SIG-M5 treated with dmso at 0.1 percent for 504 hours (cell line): ENCODE results near the gene C2orf80.
"Not testable (repeated sequence)": the region's sequence is repeated elsewhere in the genome, so short reads cannot be mapped to it uniquely, and the experiment has no call there.

Source experiments
- DNase-seq: peaks from one replicate; lab custom pipeline; 2025; ENCODE audit not compliant: unreplicated experiment; lab: John Stamatoyannopoulos, UW

Gene C2orf80

GRCh38 chr2:208179028-208179609 is 10.7 kb downstream of the C2orf80 start:
- DNase-seq, result no peak

- DNase-seq, result no peak
Measured at GRCh38 chr2:208175840-208176153, 14.0 kb downstream of the C2orf80 start.

GRCh38 chr2:208175069-208175839 is 14.6 kb downstream of the C2orf80 start:
- peak; percentile 93 for DNase-seq

- no peak for DNase-seq
Measured at GRCh38 chr2:208174144-208174543, 15.7 kb downstream of the C2orf80 start.

GRCh38 chr2:208172125-208172524 is 17.7 kb downstream of the C2orf80 start:
- peak; percentile 88 for DNase-seq

- DNase-seq, result no peak
Measured at GRCh38 chr2:208164951-208165755, 24.7 kb downstream of the C2orf80 start.

GRCh38 chr2:208163489-208163888 is 26.3 kb downstream of the C2orf80 start, which contains the start of gene CRYGA:
Gene CRYGA (minus strand): TSS chr2:208163589. CDS start chr2:208163556, 33 bp downstream.
- no peak for DNase-seq

- DNase-seq, result no peak
Measured at GRCh38 chr2:208156439-208156838, 33.4 kb downstream of the C2orf80 start.

GRCh38 chr2:208153156-208153555 is 36.7 kb downstream of the C2orf80 start:
- no peak for DNase-seq

- peak; percentile 4 for DNase-seq
Measured at GRCh38 chr2:208150956-208151355, 38.9 kb downstream of the C2orf80 start.

GRCh38 chr2:208150094-208150493 is 39.7 kb downstream of the C2orf80 start:
- DNase-seq, result no peak

GRCh38 chr2:208148803-208149202 is 41.0 kb downstream of the C2orf80 start:
- no peak for DNase-seq

- DNase-seq, result no peak
Measured at GRCh38 chr2:208147759-208148158, 42.1 kb downstream of the C2orf80 start.

- no peak for DNase-seq
Measured at GRCh38 chr2:208147008-208147407, 42.8 kb downstream of the C2orf80 start.

GRCh38 chr2:208146006-208146405 is 43.8 kb downstream of the C2orf80 start, which contains the start of gene CRYGB:
Gene CRYGB (minus strand): TSS chr2:208146158. CDS start chr2:208146120, 38 bp downstream.
- no peak for DNase-seq

GRCh38 chr2:208142925-208143799 is 46.7 kb downstream of the C2orf80 start:
- DNase-seq, result no peak

GRCh38 chr2:208142240-208142924 is 47.4 kb downstream of the C2orf80 start:
- no peak for DNase-seq

GRCh38 chr2:208139447-208139846 is 50.4 kb downstream of the C2orf80 start:
- no peak for DNase-seq

GRCh38 chr2:208138334-208138733 is 51.5 kb downstream of the C2orf80 start:
- DNase-seq, result not testable (repeated sequence)

GRCh38 chr2:208136716-208137094 is 53.1 kb downstream of the C2orf80 start:
- no peak for DNase-seq
